Loucy (cell line): ENCODE results near the gene CRNKL1.

Source experiments
- CTCF ChIP-seq: fragments of 200-600 bp; sonication (generic); conservative IDR thresholded peaks from 2 replicates; pipeline ENCODE4 v1.5.1; 2014; ENCODE audit warnings: mild to moderate bottlenecking, antibody characterized with exemption, low read length
- EZH2phosphoT487 ChIP-seq: fragments of 200-600 bp; IDR thresholded peaks from 2 replicates; pipeline ENCODE4 v1.6.1; 2018; ENCODE audit warnings: antibody characterized with exemption, mild to moderate bottlenecking, moderate library complexity, borderline replicate concordance

DNA sequence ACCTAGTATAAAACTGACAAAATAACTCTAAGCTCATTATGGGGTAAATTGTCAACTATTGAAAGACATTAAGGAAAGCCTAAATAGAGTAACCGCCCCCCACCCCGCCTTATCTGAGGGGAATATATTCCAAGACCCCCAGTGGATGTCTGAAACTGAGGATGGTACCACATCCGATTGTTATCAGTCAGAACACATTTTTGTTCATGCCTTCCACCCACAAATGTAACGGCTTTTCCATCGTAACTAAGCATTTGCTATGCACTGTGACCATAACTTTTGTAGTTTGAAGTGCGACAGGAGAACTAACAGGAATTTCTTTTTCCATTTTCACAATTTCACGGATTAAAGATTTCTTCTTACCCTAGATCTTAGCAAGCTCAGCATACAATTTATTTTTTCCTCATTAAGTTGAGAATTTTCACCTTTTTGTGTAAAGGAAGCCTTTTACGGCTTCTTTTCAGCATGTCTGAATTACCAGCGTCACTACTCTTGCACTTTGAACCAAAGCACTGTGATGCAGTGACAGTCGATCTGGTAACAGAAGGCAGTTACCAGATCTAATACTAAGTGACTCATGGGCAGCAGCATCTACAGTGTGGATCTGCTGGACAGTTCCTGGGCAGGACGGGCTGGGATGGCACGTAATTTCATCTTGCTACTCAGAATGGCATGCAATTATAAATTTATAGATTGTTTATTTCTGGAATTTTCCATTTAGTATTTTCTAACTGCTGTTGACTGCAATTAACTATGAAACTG is 11.9 kb upstream of the CRNKL1 start:
- no peak for TF ChIP-seq CTCF
- TF ChIP-seq EZH2phosphoT487, result no peak
